Activated CD8-positive, alpha-beta memory T cell treated with anti-CD3 and anti-CD28 coated beads for 48 hours (primary cell): ENCODE results near the gene AP2A2.
"Not testable (repeated sequence)": the region's sequence is repeated elsewhere in the genome, so short reads cannot be mapped to it uniquely, and the experiment has no call there.

Experiments used
- DNase-seq, 3 experiments: peaks; one replicate each; pipeline ENCODE4 v3.0.0-alpha.2; 2020; ENCODE audit warnings: low read depth in 2 of 3, low spot score in 2 of 3

Gene AP2A2

DNA sequence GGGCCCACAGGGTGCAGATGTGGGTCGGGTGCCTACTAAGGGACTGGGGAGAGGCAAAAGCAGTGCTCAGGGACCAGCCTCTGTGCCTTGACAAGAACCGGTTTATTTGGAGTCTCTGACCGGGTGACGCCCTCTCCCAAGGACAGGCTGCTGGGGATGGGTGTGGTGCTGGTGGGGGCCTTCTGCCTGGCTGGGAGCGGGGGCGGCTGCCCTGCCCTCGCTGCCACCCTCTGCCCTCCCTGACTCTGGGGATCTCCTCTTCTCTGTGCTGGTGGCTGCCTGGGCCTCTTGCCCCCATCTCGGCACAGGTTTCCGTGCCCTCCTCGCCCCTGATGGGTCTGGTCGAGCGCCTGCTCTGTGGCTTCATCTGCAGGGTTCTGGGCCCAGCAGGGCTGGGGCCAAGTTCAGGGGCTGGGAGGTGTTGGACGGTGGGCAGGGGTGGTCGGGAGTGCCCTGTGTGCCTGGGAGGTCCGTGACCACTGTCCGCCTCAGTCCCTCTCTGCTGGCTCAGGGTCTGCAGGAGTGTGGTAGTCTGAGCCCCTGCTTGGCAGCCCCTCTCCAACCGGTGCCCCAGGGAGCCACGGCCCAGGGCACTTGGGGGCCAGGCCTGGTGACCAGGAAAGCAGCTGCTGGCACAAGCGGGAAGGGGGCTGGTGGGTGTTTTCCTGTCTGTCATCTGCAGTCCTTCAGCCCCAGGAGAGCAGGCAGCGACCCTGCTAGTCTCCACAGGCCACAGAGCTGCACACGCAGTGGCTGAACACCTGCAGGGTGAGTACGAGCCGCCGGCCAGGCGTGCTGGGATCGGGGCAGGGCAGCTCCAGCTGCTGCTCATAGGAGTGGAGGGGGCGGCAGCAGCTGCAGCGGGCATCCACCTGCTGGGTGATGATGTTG is 87.3 kb downstream of the AP2A2 start:
- DNase-seq = no peak

- DNase-seq = no peak
These were observed 87.9 kb downstream of the AP2A2 start for GRCh38 chr11:1013631-1013935.

DNA sequence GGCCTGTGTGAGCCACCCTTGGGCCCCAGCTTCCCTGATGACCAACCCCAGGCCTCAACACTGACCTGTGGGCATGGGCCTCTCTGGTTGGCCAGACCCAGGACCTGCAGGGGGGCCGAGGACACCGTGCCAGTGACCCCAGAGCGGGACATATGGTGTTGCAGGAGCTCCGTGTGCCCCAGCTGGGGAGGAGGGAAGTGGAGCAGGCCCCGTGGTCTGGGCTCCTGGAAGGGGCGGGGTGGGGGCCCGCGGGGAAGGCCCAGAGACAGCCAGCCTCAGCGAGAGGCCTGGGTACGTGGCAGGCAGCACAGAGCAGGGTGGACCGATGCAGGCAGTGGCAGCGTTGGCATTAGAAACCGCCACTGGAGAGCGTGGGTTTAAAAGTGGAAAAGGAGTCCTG is 88.6 kb downstream of the AP2A2 start:
- DNase-seq = no peak

DNA sequence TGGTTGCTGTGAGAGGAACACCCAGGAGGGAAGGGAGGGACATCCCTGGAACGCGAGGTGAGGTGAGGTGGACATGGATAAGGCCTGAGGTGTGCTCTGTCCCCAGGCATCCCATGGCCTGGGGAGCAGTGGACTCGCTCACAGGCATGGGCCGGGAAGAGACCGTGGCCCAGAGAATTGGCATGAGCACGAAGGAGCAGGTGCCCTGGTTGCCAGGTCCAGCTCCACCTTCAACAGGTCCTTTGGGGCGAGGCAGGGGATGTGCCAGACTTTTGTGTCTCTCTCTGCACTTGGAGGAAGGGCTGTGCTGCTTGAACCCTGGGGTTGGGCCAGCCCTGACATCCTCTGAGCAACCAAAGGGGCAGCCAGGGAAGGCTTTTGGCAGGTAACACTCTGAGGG is 89.4 kb downstream of the AP2A2 start:
- no peak for DNase-seq

DNA sequence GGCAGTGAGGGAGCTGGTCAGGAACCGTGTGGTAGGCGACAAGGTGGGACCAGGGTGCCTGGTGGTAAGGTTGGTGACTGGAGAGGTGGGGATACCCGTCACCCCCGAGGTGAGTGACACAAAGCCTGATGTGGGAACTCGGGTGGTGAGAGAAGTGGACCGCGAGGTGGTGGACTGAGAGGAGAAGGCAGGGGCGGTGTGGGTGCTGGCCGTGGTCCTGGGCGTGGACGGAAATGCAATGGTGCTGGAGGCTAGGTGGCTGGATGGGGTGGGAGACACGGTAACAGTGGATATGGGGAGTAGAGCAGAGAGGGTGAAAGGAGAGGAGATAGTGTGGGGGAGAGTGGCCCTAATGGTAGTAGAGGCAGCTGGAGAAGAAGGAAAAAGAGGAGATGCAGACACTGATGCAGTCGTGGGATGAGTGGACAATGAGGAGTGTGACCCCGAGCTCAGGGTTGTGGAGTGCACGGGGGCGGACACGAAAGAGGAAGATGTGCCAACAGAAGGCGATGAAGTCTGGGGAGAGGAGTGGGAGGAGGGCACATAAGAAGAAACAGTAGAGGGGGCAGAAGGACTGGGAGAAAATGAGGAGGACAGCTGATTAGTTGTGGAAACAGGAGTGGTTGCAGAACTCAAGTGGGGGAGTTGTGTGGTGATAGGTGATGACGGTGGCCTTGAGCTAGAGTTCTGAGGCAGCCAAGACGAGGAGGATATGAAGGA is 90.3 kb downstream of the AP2A2 start:
- no peak for DNase-seq

GRCh38 chr11:1016610-1017126 is 91.0 kb downstream of the AP2A2 start:
- not testable (repeated sequence) for DNase-seq

- DNase-seq = no peak
These were observed 91.8 kb downstream of the AP2A2 start for GRCh38 chr11:1017269-1018005.

DNA sequence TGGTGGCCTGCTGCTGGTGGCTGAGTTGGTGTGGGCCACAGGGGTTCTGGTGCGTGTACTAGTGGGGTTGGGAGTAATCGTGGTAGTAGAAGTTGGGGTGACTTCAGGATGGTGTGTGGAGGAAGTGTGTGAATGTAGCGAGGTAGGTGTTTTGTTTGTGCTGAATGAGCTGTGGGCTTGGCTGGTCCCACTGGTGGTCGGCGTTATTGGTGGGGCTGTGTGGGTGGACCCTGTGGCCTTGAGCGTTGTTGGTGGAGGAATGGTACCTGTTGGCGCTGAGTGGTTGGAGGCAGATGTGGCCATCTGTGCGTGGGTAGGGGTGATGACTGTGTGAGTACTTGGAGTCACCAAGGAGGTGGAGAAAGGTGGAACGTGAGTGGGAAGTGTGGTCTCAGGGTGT is 92.4 kb downstream of the AP2A2 start:
- DNase-seq = no peak

DNA sequence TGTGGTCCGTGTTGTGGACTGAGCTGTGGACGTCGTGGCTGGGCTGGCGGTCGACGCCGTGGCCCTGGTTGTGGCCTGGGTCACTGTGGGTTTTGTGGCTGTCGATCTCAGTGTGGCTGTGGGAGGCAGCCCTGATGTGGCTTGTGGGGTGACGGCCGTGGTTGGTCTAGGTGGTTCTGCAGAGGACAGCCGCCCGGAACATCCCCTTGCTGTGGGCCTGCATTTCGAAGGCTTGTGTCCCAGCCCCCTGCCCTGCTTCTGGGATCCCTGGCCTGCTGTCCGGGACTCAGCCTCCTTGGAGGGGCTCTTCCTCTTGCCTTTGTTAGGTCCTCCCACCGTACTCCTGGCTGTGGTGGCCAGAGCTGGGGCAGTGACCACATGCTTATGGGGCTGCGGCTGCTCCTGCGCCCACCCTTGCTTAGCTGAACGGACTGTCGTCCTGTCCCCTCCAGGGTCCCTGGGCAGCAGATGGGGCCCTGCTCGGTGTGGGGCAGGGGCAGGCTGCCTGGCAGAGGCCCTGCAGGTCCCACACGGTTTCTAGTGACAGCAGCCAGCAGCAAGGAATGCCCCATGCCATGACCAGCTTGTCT is 93.7 kb downstream of the AP2A2 start:
- no peak for DNase-seq

GRCh38 chr11:1020211-1020905 is 94.7 kb downstream of the AP2A2 start:
- DNase-seq = no peak

DNA sequence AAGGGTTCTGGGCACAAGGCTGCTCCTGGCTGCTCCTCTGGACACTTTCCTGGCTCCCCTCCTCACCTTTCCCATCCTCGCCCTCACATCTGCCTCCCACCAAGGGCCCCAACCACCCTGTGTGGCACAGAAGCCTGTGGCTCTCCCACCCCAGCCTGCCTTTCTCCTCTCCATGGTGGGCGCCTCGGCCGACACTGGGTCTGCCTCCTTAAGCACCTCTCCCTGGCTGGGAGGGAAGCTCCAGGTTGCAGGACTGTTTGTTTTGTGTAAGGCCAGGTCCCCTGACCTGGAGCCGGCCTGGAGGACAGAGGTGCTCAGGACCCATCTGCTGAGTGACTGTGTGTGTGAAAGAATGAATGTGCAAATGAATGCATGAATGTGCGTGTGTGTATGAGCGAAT is 96.7 kb downstream of the AP2A2 start:
- no peak for DNase-seq

DNA sequence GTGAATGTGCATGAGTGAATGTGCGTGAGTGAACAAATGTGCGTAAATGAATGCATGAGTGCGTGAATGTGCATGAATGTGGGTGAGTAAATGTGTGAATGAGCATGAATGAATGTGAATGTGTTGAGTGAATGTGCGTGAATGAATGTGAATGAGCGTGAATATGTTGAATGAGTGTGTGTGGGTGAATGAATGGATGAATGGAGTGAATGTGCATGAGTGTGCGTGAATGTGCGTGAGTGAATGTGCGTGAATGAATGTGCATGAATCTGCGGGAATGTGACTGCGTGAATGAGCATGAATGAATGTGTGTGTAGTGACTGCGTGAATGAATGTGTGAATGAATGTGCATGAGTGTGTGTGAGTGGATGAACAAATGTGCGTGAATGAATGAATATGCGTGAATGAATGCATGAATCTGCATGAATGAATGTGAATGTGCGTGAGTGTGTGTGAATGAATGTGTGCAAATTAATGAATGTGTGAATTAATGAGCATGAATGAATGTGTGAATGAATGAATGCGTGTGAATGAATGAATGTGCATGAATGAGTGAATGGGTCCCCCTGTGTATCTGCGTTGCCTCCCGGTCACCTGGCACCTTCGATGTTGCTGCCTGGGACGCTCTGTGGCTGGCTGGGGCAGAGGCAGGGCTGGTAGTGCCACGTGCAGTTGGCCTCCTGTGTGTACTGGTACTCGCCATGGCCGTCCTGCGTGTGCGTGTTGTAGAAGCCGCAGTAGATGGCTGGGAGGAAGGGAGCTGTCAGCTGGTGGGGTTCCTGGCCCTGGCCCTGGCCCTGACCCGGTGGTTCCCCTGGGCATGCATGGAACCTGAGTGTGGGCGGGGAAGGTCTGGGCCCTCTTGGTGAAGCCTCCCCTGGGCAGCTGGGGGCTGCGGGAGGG is 97.5 kb downstream of the AP2A2 start:
- no peak for DNase-seq

DNA sequence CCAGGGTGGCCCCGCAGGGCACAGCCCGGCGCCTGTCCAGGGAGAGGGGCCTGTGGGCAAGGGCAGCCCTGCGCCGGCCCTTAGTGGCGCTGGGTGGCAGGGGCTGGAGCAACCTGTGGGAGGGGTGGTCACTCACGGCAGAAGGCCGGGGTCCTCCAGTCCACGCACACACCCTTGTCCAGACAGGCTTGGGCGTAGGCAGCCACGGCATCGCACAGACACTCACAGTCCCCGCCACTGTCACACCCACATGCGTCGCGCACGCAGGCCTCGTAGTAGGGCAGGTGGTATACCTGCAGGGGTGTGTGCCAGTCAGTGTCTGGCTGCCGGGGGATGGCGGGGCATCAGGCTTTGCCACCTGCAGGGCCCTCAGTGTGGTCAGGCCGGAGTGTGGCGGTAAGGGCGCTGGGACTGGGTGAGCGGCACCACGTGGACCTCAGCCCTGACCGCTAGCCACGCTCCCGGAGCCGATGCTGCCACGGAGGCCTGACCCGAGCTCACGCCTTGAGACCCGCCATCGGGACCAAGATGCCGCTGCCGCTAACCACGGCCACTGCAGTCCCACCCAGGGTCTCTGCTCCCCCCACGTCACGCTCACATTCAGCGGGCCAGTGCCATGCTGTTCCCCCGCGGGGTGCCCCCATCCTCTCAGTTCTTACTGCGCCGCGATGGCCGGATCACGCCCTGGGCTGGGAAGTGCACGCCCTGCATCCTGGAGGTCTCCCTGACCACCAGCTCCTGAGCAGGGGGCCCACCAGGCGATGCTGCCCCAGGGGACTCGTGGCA is 98.3 kb downstream of the AP2A2 start:
- DNase-seq = no peak

DNA sequence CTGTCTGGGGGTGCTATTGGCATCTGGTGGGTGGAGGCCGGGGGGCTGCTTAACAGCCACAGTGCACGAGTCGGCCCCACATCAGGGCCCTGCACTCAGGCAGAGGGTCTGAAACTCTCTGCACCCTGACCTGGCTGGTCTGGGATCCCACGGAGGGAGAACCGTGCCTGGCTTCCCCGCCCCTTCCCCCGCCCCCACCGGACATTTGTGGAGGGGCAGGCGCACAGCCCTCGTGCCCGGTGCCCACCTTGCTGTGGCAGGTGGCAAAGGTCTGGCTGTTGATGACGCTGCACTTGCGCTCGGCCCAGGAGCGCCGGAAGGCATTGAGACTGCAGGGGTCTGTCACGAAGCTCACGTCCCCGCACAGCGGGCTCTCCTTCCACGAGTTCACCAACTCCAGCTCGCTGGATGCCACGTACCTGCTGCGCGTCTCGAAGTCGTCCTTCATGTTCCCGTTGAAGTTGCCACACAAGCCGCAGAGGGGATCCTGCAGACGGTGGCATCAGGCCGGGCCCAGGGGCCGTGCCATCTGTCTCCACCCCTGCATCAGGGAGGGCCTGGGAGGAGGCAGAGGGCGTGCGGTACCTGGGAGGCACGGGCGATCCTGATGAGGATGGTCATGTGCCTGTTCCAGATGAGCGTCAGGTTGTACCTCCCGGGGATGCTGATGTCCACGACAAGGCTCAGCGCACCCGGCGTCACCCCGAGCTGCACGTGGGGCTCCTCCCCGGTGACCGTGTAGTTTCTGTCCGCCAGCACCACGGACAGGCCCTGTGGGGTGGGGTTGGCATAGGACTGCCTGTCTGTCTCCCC is 99.1 kb downstream of the AP2A2 start:
- no peak for DNase-seq

GRCh38 chr11:1025410-1026162 is 99.9 kb downstream of the AP2A2 start:
- DNase-seq = no peak

DNA sequence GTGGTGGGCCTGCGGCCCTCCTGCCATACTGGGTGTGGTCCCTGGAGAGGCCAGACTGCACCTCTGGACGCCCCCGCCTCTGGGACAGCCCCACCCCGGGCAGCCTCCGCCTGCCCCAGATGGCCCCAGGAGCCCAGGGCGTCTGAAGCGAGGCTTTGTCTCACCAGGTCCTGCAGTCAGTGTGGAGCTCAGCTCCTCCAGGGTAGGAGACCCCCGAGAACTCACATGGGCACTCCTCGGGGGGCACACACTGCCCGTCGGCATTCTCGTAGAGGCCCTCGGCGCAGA is 100.4 kb downstream of the AP2A2 start:
- DNase-seq = no peak

- no peak for DNase-seq
These were observed 101.2 kb downstream of the AP2A2 start for GRCh38 chr11:1026641-1027482.
